K562 (cell line): ENCODE data around the gene MYRFL. TPM values are rescaled to one million over a fixed set of nuclear protein-coding genes. Genes with fewer than 3 reads are reported as not detected.

Source experiments
- ATAC-seq: fragments of 200-7000 bp; cut with Tn5 transposase; 3 replicates; pipeline ENCODE4 v1.9.1; 2020; ENCODE audit warnings: moderate library complexity
- BruUV-seq: library from RNA; stranded (reverse); fragments of 400-500 nt; replicated peaks from 2 replicates; lab custom pipeline; 2021; lab: Mats Ljungman, UMichigan
- CTCF ChIA-PET: fragments of 300-600 bp; formaldehyde crosslinking; extraction: SDS; loops from one replicate; lab custom pipeline; 2021; ENCODE audit warnings: low intra/inter-chr PET ratio; lab: Yijun Ruan, JAX
- POLR2A ChIA-PET: fragments of 300-600, 350-650 bp; sonication (Branson Sonifier 250); formaldehyde crosslinking; extraction: SDS; loops from one replicate; lab custom pipeline; 2021; ENCODE audit warnings: antibody characterized with exemption, inconsistent platforms; lab: Yijun Ruan, JAX
- DNase-seq, 4 experiments: peaks; one replicate each; pipeline versions ENCODE4 v3.0.0 to v3.0.0-alpha.2; 2011 to 2018; ENCODE audit warnings: low spot score in 3 of 4, mixed read lengths in 3 of 4; ENCODE audit errors: extremely low read depth in 1 of 4
- FAIRE-seq: peaks from 2 replicates; lab custom pipeline; 2011; peaks lifted over from hg19 to GRCh38; lab: Jason Lieb, UNC
- H2AFZ ChIP-seq: 2 replicates; pipeline ENCODE4 v1.6.0; 2011; ENCODE audit warnings: low read depth, low read length, control low read depth, inconsistent platforms
- H3K27ac ChIP-seq: fragments of 200-600 bp; 3 replicates; pipeline ENCODE4 v1.8.0; 2011; ENCODE audit warnings: low read depth, mild to moderate bottlenecking, control low read depth, inconsistent platforms, low read length, moderate library complexity, mixed read lengths; ENCODE audit errors: extremely low read depth
- H3K27me3 ChIP-seq, 2 experiments: fragments of 300-600 bp in 1 of 2; 2 replicates in 1 of 2; 3 replicates in 1 of 2; pipeline versions ENCODE4 v1.6.0 to v1.8.0; 2011; ENCODE audit warnings: inconsistent platforms in 2 of 2, low read length in 2 of 2, mild to moderate bottlenecking in 1 of 2, mixed read lengths in 1 of 2, moderate library complexity in 1 of 2; ENCODE audit not compliant: control insufficient read depth in 2 of 2, insufficient read depth in 2 of 2
- H3K36me3 ChIP-seq: fragments of 300-600 bp; 3 replicates; pipeline ENCODE4 v1.8.0; 2011; ENCODE audit warnings: mild to moderate bottlenecking, low read length, inconsistent platforms; ENCODE audit not compliant: control insufficient read depth, insufficient read depth
- H3K4me1 ChIP-seq, 2 experiments: fragments of 200-600 bp in 1 of 2; replicated peaks in 1 of 2; 2 replicates in 1 of 2; 3 replicates in 1 of 2; pipeline versions ENCODE4 v1.5.1 to v1.8.0; 2011; ENCODE audit warnings: inconsistent platforms in 2 of 2, low read length in 2 of 2, mild to moderate bottlenecking in 1 of 2, mixed read lengths in 1 of 2, moderate library complexity in 1 of 2; ENCODE audit not compliant: control insufficient read depth in 2 of 2, insufficient read depth in 2 of 2
- H3K4me2 ChIP-seq: 2 replicates; pipeline ENCODE4 v1.6.1; 2011; ENCODE audit warnings: low read length, control low read depth, inconsistent platforms, mixed read lengths; ENCODE audit not compliant: insufficient read depth
- H3K4me3 ChIP-seq: fragments of 200-600 bp; sonication (generic), shearing (Covaris generic); 2 replicates; pipeline ENCODE4 v1.5.1; 2016; ENCODE audit warnings: control low read depth, inconsistent platforms
- H3K79me2 ChIP-seq: fragments of 200-600 bp; 3 replicates; pipeline ENCODE4 v1.8.0; 2011; ENCODE audit warnings: low read length, inconsistent platforms; ENCODE audit not compliant: control insufficient read depth, insufficient read depth
- H3K9ac ChIP-seq, 2 experiments: 2 replicates each; pipeline versions ENCODE4 v1.6.0 to v1.6.1; 2011; ENCODE audit warnings: low read depth in 2 of 2, low read length in 2 of 2, control low read depth in 1 of 2, inconsistent platforms in 1 of 2, mild to moderate bottlenecking in 1 of 2, mixed read lengths in 1 of 2; ENCODE audit not compliant: insufficient read depth in 1 of 2
- H3K9me1 ChIP-seq: one replicate; pipeline ENCODE4 v1.6.0; 2011; ENCODE audit warnings: inconsistent platforms, mild to moderate bottlenecking, low read length, moderate library complexity; ENCODE audit not compliant: control insufficient read depth, insufficient read depth
- H3K9me3 ChIP-seq: replicated peaks from 2 replicates; pipeline ENCODE4 v1.5.1; 2011; ENCODE audit warnings: low read depth, low read length, inconsistent platforms; ENCODE audit not compliant: control insufficient read depth, insufficient read depth
- H4K20me1 ChIP-seq: replicated peaks from 2 replicates; pipeline ENCODE4 v1.6.1; 2011; ENCODE audit warnings: low read length, inconsistent platforms, mixed read lengths; ENCODE audit not compliant: control insufficient read depth, insufficient read depth
- CBFA2T3 ChIP-seq: fragments of 450-650 bp; IDR thresholded peaks from 2 replicates; pipeline ENCODE4 v1.6.1; 2017
- CBX3 ChIP-seq, 2 experiments: IDR thresholded peaks; 1 replicate in 1 of 2; 2 replicates in 1 of 2; pipeline ENCODE4 v1.6.1; 2012; ENCODE audit warnings: inconsistent platforms in 2 of 2, low read length in 2 of 2, borderline replicate concordance in 1 of 2, control low read depth in 1 of 2
- ESRRA ChIP-seq: fragments of 450-650 bp; IDR thresholded peaks from 2 replicates; pipeline ENCODE4 v1.6.1; 2014; ENCODE audit warnings: low read depth, mild to moderate bottlenecking, moderate library complexity, borderline replicate concordance
- KAT2B ChIP-seq: IDR thresholded peaks from one replicate; pipeline ENCODE4 v1.6.1; 2012; ENCODE audit warnings: low read depth, mild to moderate bottlenecking, control low read depth, inconsistent platforms, low read length, moderate library complexity
- MEIS2 ChIP-seq: fragments of 450-650 bp; IDR thresholded peaks from 2 replicates; pipeline ENCODE4 v1.6.1; 2014; ENCODE audit warnings: mild to moderate bottlenecking; ENCODE audit not compliant: partially characterized antibody
- MXI1 ChIP-seq: IDR thresholded peaks from 2 replicates; pipeline ENCODE4 v1.6.1; 2011; ENCODE audit warnings: low read depth, mild to moderate bottlenecking, improper control_type of control experiment, low read length
- SIN3B ChIP-seq: fragments of 450-650 bp; IDR thresholded peaks from 2 replicates; pipeline ENCODE4 v1.6.1; 2017; ENCODE audit warnings: low read depth, mild to moderate bottlenecking, moderate library complexity
- SMAD3 ChIP-seq: fragments of 450-650 bp; formaldehyde crosslinking; conservative IDR thresholded peaks from 2 replicates; pipeline ENCODE4 v1.4.0; 2020; ENCODE audit warnings: mild to moderate bottlenecking
- SREBF1 ChIP-seq: fragments of 150-350 bp; IDR thresholded peaks from 2 replicates; pipeline ENCODE4 v1.6.1; 2014; ENCODE audit warnings: antibody characterized with exemption, low read depth, low read length, borderline replicate concordance
- XRCC3 ChIP-seq: fragments of 450-650 bp; IDR thresholded peaks from 2 replicates; pipeline ENCODE4 v1.6.1; 2017; ENCODE audit warnings: mild to moderate bottlenecking, moderate library complexity
- ZNF140 ChIP-seq: fragments of 250-450 bp; sonication (Bioruptor Pico); IDR thresholded peaks from 2 replicates; pipeline ENCODE4 v1.8.0; 2021; ENCODE audit warnings: moderate library complexity, mild to moderate bottlenecking, inconsistent platforms
- ZNF24 ChIP-seq: fragments of 450-650 bp; IDR thresholded peaks from 2 replicates; pipeline ENCODE4 v1.6.1; 2016
- ZNF431 ChIP-seq: sonication (generic); formaldehyde crosslinking; IDR thresholded peaks from 2 replicates; pipeline ENCODE4 v1.8.0; 2022; ENCODE audit warnings: mild to moderate bottlenecking, missing genetic modification reagents
- WGBS: fragments of 100-300 bp; shearing (Covaris generic); methylation state at CpG from one replicate; pipeline ENCODE4 v1.1.6; 2016; ENCODE audit warnings: low coverage, mixed read lengths; ENCODE audit not compliant: insufficient coverage; ENCODE audit errors: missing lambda C conversion rate; 5-methylcytosine and 5-hydroxymethylcytosine counted together
- in situ Hi-C: fragments of 300-500 bp; cut with MboI; formaldehyde crosslinking; loops from 4 replicates; pipeline ENCODE4 v1.15.0; 2018; ENCODE audit warnings: inconsistent platforms, mixed read lengths
- intact Hi-C: fragments of 100-400 bp; cut with micrococcal nuclease; formaldehyde crosslinking; loops from 2 replicates; pipeline ENCODE4 v1.14.2; 2022
- polyA plus RNA-seq, 8 experiments: library from polyadenylated mRNA; depleted of rRNA in 4 of 8; stranded (reverse) in 5 of 8; unstranded in 3 of 8; fragments of >200 nt; fragmentation: Nextera tagmentation in 2 of 8; fragmentation: Illumina TruSeq in 1 of 8; extraction: Ambion mirVana in 2 of 8; extraction: Trizol in 1 of 8; gene quantifications; 2 replicates each; pipeline versions ENCODE4 v1.2.1 to v1.2.3, GENCODE V29; 2011 to 2014; ENCODE audit warnings: inconsistent platforms in 1 of 8, missing spikeins in 1 of 8
- total RNA-seq, 7 experiments: library from RNA; depleted of rRNA in 6 of 7; stranded (reverse); fragments of >200 nt in 6 of 7; fragmentation: Illumina TruSeq in 2 of 7; extraction: Trizol in 2 of 7; gene quantifications; 2 replicates each; pipeline versions ENCODE4 v1.2.1 to v1.2.3, GENCODE V29; 2011 to 2021; ENCODE audit warnings: low replicate concordance in 1 of 7
- TF ChIP-seq, protein P1 (sequence below): sonication (generic); formaldehyde crosslinking; IDR thresholded peaks from 2 replicates; pipeline ENCODE4 v1.8.1; 2022; ENCODE audit warnings: missing genetic modification reagents
- TF ChIP-seq, protein P2 (sequence below): fragments of 450-650 bp; IDR thresholded peaks from 2 replicates; pipeline ENCODE4 v1.6.1; 2016
- TF ChIP-seq, protein P3 (sequence below): fragments of 250-450 bp; sonication (Bioruptor Pico); IDR thresholded peaks from 2 replicates; pipeline ENCODE4 v1.5.0; 2021
- TF ChIP-seq, protein P4 (sequence below), 2 experiments: IDR thresholded peaks in 1 of 2; conservative IDR thresholded peaks in 1 of 2; 2 replicates each; pipeline ENCODE4 v1.6.1; 2016; ENCODE audit warnings: low read depth in 2 of 2, mild to moderate bottlenecking in 1 of 2, missing compliant biosample characterization in 1 of 2, missing genetic modification characterization in 1 of 2, moderate library complexity in 1 of 2

Gene MYRFL
- total and polyA plus RNA-seq, 9 of the 15 experiments (the other 6 are each of a cell fraction or from before 2014, with no cell fraction given) = not detected

DNA sequence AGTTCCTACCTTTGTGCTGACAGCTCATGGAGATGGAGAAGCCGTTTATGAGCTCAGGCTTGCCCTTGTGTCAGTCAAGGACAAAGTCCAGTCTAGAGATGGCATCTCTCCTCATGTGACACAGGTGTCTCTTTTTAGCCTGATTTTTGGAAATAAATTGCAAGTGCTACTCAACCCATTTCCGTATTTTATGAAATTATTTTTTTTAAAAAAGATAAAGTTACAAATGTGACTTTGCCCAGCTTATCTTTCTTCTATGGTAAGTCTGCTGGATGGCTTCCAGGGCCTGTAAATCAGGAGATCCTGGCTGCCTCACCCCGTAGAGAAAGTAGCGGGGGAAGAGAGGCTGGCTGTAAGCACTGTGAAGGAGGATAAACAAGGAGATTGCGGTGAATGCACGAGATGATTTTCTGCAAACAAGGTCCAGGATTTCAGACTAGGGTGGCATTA, 169.7 kb downstream of the MYRFL start:
- intact Hi-C loops = no loop called here
- FAIRE-seq = peak; percentile 23
- no peak overlapping the region for H3K4me2 ChIP-seq
- TF ChIP-seq KAT2B (no peak), ZNF140 (no peak), ZNF431 (no peak), XRCC3 (no peak), SIN3B (no peak), SREBF1 (no peak), SMAD3 (CRISPR knock-in tag) (no peak), MEIS2 (peak; percentile 76), CBX3 (IDR thresholded peaks at IDR 0.05; ENCODE audit: borderline replicate concordance in 1 of 2, low read length in 2 of 2) (no peak), CBFA2T3 (peak; percentile 3; the same call in 1 of the 2 replicates), ZNF24 (no peak), MXI1 (no peak), ESRRA (0 out of 2 replicates have a peak, but pooled peaks have one; percentile 42)
- TF ChIP-seq, protein P1, sequence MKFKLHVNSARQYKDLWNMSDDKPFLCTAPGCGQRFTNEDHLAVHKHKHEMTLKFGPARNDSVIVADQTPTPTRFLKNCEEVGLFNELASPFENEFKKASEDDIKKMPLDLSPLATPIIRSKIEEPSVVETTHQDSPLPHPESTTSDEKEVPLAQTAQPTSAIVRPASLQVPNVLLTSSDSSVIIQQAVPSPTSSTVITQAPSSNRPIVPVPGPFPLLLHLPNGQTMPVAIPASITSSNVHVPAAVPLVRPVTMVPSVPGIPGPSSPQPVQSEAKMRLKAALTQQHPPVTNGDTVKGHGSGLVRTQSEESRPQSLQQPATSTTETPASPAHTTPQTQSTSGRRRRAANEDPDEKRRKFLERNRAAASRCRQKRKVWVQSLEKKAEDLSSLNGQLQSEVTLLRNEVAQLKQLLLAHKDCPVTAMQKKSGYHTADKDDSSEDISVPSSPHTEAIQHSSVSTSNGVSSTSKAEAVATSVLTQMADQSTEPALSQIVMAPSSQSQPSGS (CRISPR knock-in tag) = no peak
- TF ChIP-seq, protein P2, sequence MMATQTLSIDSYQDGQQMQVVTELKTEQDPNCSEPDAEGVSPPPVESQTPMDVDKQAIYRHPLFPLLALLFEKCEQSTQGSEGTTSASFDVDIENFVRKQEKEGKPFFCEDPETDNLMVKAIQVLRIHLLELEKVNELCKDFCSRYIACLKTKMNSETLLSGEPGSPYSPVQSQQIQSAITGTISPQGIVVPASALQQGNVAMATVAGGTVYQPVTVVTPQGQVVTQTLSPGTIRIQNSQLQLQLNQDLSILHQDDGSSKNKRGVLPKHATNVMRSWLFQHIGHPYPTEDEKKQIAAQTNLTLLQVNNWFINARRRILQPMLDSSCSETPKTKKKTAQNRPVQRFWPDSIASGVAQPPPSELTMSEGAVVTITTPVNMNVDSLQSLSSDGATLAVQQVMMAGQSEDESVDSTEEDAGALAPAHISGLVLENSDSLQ = peak; percentile 69
- TF ChIP-seq, protein P3, sequence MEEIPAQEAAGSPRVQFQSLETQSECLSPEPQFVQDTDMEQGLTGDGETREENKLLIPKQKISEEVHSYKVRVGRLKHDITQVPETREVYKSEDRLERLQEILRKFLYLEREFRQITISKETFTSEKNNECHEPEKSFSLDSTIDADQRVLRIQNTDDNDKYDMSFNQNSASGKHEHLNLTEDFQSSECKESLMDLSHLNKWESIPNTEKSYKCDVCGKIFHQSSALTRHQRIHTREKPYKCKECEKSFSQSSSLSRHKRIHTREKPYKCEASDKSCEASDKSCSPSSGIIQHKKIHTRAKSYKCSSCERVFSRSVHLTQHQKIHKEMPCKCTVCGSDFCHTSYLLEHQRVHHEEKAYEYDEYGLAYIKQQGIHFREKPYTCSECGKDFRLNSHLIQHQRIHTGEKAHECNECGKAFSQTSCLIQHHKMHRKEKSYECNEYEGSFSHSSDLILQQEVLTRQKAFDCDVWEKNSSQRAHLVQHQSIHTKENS (CRISPR knock-in tag) = no peak
- TF ChIP-seq, protein P4, sequence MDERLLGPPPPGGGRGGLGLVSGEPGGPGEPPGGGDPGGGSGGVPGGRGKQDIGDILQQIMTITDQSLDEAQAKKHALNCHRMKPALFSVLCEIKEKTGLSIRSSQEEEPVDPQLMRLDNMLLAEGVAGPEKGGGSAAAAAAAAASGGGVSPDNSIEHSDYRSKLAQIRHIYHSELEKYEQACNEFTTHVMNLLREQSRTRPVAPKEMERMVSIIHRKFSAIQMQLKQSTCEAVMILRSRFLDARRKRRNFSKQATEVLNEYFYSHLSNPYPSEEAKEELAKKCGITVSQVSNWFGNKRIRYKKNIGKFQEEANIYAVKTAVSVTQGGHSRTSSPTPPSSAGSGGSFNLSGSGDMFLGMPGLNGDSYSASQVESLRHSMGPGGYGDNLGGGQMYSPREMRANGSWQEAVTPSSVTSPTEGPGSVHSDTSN (CRISPR knock-in tag; IDR thresholded peaks at IDR 0.05; ENCODE audit: low read depth) = no peak
- TF ChIP-seq, protein P4 (tag; conservative IDR thresholded peaks at IDR 0.05; ENCODE audit: low read depth) = peak; percentile 76

More for the DNA sequence above, 169.7 kb downstream of the MYRFL start:
- BruUV-seq = no TSS peak
- no peaks in the 10 kb centered on the region for H3K36me3 ChIP-seq
- peak in 1 of 4 experiments; percentile 58 for DNase-seq
- POLR2A ChIA-PET = interaction anchor here (0.7 to 1.1 kb wide), 2 partner anchors 29 to 666 kb away, joined by 3 read pairs; no protein-coding TSS in a partner anchor
- 4% methylated on average over 6 of the region's 6 CpGs for WGBS
- H3K9ac ChIP-seq = no peak overlapping the region; a peak in 1 of 4 replicates
- H3K27me3 ChIP-seq = 0 out of 5 replicates have a peak, but pooled peaks cover 0 to 5% of the 10 kb centered on the region in 2 experiments
- no peaks in the 10 kb centered on the region for H3K4me1 ChIP-seq
- no peak overlapping the region for H2AFZ ChIP-seq
- H3K79me2 ChIP-seq = no peaks in the 10 kb centered on the region
- H3K4me3 ChIP-seq = no peak overlapping the region
- ATAC-seq = 0 out of 3 replicates have a peak, but pooled peaks have one; percentile 43
- in situ Hi-C loops = no loop called here
- no peaks in the 10 kb centered on the region for H3K9me1 ChIP-seq
- no peaks in the 10 kb centered on the region for H4K20me1 ChIP-seq
- CTCF ChIA-PET = no interaction called here
- H3K27ac ChIP-seq = no peak overlapping the region
- H3K9me3 ChIP-seq = no peaks in the 10 kb centered on the region
